HFF-Myc (cell line): ENCODE results near the gene NEK2.

Experiments used
- DNase-seq: peaks from one replicate; pipeline ENCODE4 v3.0.0-alpha.2; 2011; ENCODE audit warnings: low read depth; ENCODE audit errors: extremely low read depth
- H3K4me3 ChIP-seq: replicated peaks from 2 replicates; pipeline ENCODE4 v1.5.1; 2011; ENCODE audit warnings: low read depth, mild to moderate bottlenecking, control low read depth, low read length
- TF ChIP-seq, protein P1 (sequence below): IDR thresholded peaks from 2 replicates; pipeline ENCODE4 v1.5.1; 2012; ENCODE audit warnings: mild to moderate bottlenecking, low read depth, low read length, control low read depth; ENCODE audit errors: missing control alignments

The NEK2 gene

DNA sequence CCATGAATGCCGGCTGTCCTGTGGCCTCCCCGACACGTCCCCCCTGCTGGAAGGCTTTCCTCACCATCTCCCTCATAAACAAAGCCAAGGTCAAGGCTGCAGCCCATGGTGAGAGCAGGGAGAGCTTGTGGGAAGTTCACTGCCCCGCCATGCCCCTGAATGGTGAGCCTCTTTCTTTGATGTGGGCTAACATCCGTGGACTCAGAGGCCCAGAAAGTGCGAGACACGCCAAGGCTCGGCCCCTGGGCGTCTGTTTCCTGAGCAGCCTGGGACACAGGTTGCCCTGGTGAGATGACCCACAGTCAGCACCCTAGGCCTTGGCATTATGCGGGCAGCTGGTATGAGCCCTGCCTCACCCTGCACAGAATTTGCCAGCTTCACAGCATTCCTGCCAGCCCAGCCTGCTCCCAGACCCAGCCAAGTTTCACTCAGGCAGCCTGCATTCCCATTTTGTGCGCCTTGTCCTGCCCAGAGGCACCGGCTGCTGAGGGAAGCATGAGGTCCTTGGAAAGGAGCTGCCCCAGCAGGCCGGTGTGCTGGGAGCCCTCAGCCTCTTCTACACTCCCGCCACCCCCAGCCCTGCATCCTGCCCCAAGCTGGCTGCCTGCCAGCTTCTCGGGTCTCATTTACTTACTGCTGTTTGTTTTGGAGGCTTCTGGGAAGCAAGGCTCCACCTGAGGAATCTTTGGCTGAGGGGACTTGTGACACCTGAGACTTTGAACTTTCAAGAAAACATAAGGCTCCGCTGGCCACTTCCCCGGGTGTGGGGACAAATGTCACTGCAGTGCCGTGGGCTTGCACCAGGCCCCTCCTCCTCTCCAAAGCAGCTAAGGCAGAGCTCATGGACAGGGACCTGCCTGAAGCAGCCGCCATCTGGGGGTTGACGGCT is 31.9 kb downstream of the NEK2 start:
- no peak overlapping the region for H3K4me3 ChIP-seq
- DNase-seq, result no peak
- TF ChIP-seq, protein P1, sequence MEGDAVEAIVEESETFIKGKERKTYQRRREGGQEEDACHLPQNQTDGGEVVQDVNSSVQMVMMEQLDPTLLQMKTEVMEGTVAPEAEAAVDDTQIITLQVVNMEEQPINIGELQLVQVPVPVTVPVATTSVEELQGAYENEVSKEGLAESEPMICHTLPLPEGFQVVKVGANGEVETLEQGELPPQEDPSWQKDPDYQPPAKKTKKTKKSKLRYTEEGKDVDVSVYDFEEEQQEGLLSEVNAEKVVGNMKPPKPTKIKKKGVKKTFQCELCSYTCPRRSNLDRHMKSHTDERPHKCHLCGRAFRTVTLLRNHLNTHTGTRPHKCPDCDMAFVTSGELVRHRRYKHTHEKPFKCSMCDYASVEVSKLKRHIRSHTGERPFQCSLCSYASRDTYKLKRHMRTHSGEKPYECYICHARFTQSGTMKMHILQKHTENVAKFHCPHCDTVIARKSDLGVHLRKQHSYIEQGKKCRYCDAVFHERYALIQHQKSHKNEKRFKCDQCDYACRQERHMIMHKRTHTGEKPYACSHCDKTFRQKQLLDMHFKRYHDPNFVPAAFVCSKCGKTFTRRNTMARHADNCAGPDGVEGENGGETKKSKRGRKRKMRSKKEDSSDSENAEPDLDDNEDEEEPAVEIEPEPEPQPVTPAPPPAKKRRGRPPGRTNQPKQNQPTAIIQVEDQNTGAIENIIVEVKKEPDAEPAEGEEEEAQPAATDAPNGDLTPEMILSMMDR, result no peak

DNA sequence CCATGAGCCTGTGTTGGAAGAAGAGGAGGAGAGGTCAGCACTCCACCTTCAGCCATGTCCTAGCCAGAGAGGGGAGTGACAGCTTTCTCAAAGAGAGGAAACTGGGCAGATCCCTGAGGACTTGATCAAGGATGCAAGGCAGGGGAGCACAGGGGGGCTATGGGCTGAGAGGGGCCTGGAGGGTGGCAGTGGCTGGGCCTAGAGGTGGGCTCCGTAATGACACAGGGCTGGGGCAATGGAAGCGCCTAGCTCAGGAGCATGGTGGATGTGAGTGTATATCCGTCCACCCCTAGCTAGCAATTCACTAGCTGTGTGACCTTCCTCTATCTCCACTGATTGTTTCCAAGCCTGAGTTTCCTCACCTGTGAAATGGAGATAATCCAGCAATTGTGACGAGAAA is 32.6 kb downstream of the NEK2 start:
- no peak for DNase-seq
- H3K4me3 ChIP-seq, result no peak overlapping the region
- TF ChIP-seq, protein P1, result no peak

DNA sequence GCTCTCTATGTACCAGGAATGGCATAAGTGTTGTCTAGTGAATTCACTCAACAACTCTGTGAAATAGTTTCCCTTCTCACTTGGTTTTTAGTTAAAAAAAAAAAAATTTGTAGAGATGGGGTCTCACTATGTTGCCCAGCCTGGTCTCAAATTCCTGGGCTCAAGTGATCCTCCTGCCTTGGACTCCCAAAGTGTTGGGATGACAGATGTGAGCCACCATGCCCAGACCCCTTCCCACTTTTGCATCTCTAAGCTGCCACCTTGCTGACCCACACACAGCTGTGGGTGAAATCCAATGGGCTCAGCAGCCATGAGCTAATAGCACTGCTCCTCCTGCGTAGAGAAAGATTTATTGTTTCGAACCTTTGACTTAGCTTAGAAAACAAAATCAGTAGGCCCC is 33.5 kb downstream of the NEK2 start:
- DNase-seq, result no peak
- TF ChIP-seq, protein P1, result no peak
- no peak overlapping the region for H3K4me3 ChIP-seq

DNA sequence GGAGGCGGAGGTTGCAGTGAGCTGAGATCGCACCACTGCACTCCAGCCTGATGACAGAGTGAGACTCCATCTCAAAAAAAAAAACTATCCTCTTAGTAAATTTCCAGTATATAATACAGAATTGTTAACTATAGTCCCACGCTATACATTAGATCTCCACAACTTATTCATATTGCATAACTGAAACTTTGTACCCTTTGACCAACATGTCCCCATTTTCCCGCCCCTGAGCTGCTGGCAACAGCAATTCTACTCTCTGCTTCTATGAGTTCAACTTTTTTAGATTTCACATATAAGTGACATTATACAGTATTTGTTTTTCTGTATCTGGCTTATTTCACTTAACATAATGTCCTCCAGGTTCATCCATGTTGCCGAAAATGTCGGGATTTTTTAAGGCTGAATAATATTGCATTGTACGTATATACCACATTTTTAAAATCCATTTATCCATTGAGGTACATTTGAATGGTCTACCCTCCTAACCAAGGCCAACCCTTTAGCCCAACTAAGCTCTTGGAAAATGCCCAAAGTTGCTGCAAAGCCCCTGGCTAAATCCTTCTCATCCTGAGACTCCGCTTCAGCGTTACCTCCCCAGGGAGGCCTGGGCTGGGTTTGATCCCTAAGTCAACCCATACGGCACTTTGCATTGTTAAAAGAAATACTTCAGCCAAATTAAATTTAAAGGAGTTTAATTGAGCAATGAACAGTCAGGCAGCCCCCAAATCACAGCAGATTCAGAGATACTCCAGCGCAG is 34.2 kb downstream of the NEK2 start:
- no peak for DNase-seq
- TF ChIP-seq, protein P1, result no peak
- no peak overlapping the region for H3K4me3 ChIP-seq

DNA sequence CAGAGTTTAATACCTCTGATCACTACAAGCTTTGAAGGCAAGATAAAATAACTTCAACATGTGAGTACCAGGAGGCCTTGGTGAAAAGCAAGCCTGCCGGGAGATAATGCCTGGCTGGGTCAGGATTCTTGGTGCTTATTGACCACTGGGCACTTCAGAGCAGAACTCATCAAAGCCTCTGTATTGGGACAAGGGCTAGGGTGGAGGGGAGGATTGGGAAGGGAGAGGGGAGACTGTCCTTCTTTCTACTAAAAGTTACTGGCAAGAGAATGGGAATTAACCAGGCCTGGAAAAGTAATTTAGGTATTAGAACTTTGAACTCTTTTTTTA is 35.2 kb downstream of the NEK2 start:
- no peak overlapping the region for H3K4me3 ChIP-seq
- DNase-seq, result no peak

DNA sequence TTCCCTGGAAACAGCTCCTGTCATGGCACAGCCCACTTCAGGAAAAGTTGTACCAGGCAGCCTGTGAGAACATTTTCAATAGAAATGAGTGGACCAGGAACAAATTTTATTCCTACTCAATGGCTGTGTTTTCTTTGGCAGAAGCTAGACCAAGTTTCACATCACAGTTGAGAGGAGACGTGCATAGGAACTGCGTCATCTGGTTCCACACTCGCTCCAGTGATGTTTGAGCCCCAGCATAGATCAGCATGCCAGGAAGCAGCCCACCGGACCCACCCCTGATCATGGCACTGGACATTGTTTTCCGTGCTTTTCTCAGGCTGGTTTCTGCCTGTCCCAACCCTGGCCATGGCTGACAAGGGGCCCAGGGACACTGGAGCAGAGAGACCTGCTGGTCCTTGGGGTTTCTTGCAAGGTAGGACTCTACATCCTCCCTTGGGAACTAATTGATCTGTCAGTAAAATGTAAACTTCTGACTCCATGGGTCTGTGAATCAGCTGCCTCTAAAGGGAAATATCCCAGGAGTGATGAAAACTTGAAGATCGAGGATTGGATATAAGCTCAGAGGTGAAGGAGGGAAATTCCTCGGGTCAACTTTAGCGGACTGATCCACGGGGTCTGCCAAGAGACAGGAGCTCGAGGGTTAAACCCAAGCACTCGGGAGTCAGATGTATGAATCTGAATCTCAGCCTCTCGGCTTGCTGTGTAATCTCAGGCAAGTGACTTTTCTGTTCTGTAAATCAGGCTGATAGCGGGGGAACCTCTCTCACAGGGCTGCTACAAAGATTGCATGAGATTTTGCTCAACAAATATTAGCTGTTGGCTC is 35.7 kb downstream of the NEK2 start:
- peak; percentile 52 for DNase-seq
- no peak overlapping the region for H3K4me3 ChIP-seq
- TF ChIP-seq, protein P1, result no peak

More for the DNA sequence above, 35.2 kb downstream of the NEK2 start:
- TF ChIP-seq, protein P1, result no peak
